Loucy (cell line): Measurements from ENCODE around the gene ITGA2.

Experiments
- H2AFZ ChIP-seq: fragments of 200-600 bp; sonication (generic); 2 replicates; pipeline ENCODE4 v1.6.0; 2016; ENCODE audit warnings: antibody characterized with exemption, mild to moderate bottlenecking, low read length, moderate library complexity
- H3F3A ChIP-seq: fragments of 200-600 bp; 2 replicates; pipeline ENCODE4 v1.6.0; 2016; ENCODE audit warnings: antibody characterized with exemption, low read depth, mild to moderate bottlenecking
- H3K27me3 ChIP-seq: fragments of 200-600 bp; sonication (generic); 2 replicates; pipeline ENCODE4 v1.6.1; 2014; ENCODE audit warnings: low read length, mild to moderate bottlenecking; ENCODE audit not compliant: insufficient read depth, poor library complexity, severe bottlenecking
- H3K36me3 ChIP-seq: fragments of 200-600 bp; sonication (generic); 2 replicates; pipeline ENCODE4 v1.6.1; 2016; ENCODE audit warnings: low read length; ENCODE audit not compliant: insufficient read depth
- H3K4me1 ChIP-seq: fragments of 200-600 bp; sonication (generic); 2 replicates; pipeline ENCODE4 v1.5.1; 2014; ENCODE audit warnings: low read length, mild to moderate bottlenecking; ENCODE audit not compliant: insufficient read depth, poor library complexity, severe bottlenecking
- H3K4me2 ChIP-seq: fragments of 200-600 bp; sonication (generic); 2 replicates; pipeline ENCODE4 v1.6.0; 2014; ENCODE audit warnings: antibody characterized with exemption, low read length, low read depth, mild to moderate bottlenecking; ENCODE audit not compliant: poor library complexity, severe bottlenecking
- H3K4me3 ChIP-seq: fragments of 200-600 bp; sonication (generic); 2 replicates; pipeline ENCODE4 v1.5.1; 2014; ENCODE audit warnings: low read length, mild to moderate bottlenecking, mixed read lengths; ENCODE audit not compliant: poor library complexity, severe bottlenecking
- H3K79me2 ChIP-seq: fragments of 200-600 bp; sonication (generic); 2 replicates; pipeline ENCODE4 v1.6.1; 2014; ENCODE audit warnings: low read length; ENCODE audit not compliant: insufficient read depth
- H3K9ac ChIP-seq: fragments of 200-600 bp; sonication (generic); 2 replicates; pipeline ENCODE4 v1.6.0; 2014; ENCODE audit warnings: mild to moderate bottlenecking, low read depth, low read length, moderate library complexity; ENCODE audit not compliant: poor library complexity, severe bottlenecking
- H3K9me2 ChIP-seq: fragments of 200-600 bp; sonication (generic); replicated peaks from 2 replicates; pipeline ENCODE4 v1.6.1; 2016; ENCODE audit warnings: low read depth, low read length, mixed read lengths
- H3K9me3 ChIP-seq: fragments of 200-600 bp; sonication (generic); 2 replicates; pipeline ENCODE4 v1.6.1; 2014; ENCODE audit warnings: mild to moderate bottlenecking, antibody characterized with exemption, low read length, low read depth; ENCODE audit not compliant: insufficient read depth
- H4K20me1 ChIP-seq: fragments of 200-600 bp; sonication (generic); 2 replicates; pipeline ENCODE4 v1.6.0; 2014; ENCODE audit warnings: antibody characterized with exemption, low read length, mild to moderate bottlenecking; ENCODE audit not compliant: insufficient read depth, poor library complexity, severe bottlenecking
- EZH2phosphoT487 ChIP-seq: fragments of 200-600 bp; IDR thresholded peaks from 2 replicates; pipeline ENCODE4 v1.6.1; 2018; ENCODE audit warnings: antibody characterized with exemption, mild to moderate bottlenecking, moderate library complexity, borderline replicate concordance
- TF ChIP-seq, protein P1 (sequence below): fragments of 200-600 bp; sonication (generic); conservative IDR thresholded peaks from 2 replicates; pipeline ENCODE4 v1.5.1; 2014; ENCODE audit warnings: mild to moderate bottlenecking, antibody characterized with exemption, low read length

The ITGA2 gene

DNA sequence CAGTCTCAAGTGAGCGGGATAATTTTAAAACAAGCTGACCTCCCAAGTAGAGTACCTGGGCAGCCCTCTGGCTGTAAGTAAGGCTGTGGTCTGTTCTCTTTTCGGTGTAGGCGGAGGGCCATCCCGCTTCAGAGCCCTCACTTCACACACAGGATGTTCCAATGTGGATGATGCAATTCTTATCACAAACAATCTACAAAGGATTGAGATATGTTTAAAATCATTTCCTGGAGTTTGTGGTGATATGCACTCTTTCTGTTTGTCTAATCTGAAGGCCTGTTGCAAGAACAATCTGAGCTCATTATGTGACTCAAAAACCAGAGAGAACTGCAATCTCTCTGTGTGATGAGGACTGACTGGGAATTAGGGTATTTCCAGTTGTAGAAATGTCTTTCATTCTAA, 42.5 kb downstream of the ITGA2 start:
- no peak for TF ChIP-seq EZH2phosphoT487
- TF ChIP-seq, protein P1, sequence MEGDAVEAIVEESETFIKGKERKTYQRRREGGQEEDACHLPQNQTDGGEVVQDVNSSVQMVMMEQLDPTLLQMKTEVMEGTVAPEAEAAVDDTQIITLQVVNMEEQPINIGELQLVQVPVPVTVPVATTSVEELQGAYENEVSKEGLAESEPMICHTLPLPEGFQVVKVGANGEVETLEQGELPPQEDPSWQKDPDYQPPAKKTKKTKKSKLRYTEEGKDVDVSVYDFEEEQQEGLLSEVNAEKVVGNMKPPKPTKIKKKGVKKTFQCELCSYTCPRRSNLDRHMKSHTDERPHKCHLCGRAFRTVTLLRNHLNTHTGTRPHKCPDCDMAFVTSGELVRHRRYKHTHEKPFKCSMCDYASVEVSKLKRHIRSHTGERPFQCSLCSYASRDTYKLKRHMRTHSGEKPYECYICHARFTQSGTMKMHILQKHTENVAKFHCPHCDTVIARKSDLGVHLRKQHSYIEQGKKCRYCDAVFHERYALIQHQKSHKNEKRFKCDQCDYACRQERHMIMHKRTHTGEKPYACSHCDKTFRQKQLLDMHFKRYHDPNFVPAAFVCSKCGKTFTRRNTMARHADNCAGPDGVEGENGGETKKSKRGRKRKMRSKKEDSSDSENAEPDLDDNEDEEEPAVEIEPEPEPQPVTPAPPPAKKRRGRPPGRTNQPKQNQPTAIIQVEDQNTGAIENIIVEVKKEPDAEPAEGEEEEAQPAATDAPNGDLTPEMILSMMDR, result no peak
- Histone ChIP-seq H2AFZ (no peak overlapping the region), H3K4me2 (no peak overlapping the region), H3K9ac (no peak overlapping the region), H3K4me3 (no peak overlapping the region), H3K36me3 (no peaks in the 10 kb centered on the region), H3K9me3 (no peaks in the 10 kb centered on the region), H3K79me2 (no peaks in the 10 kb centered on the region), H4K20me1 (no peaks in the 10 kb centered on the region), H3K27me3 (no peaks in the 10 kb centered on the region), H3F3A (no peaks in the 10 kb centered on the region), H3K4me1 (peaks cover 19% of the 10 kb centered on the region), H3K9me2 (no peaks in the 10 kb centered on the region)

DNA sequence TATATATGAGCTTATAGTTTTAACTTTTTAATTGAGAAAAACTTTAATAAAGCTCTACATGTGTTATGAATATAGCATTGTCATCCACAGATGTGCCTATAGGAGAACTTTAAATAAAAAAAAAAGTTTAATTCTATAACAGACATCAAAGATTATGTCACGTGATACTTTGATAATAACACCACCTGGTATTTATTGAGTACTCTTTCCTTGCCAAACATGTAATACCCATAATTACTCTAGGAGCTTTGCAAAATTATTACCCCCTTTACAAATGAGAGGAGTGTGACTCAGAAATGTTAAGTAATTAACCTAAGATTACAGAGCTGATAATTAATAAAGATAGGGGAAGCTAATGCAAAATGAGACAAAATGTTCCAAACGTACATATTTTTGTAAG, 43.0 kb downstream of the ITGA2 start:
- no peak overlapping the region for H3K9ac ChIP-seq
- H3K4me1 ChIP-seq, result peaks cover 24% of the 10 kb centered on the region
- TF ChIP-seq EZH2phosphoT487, result no peak
- TF ChIP-seq, protein P1, result no peak
- no peaks in the 10 kb centered on the region for H3K27me3 ChIP-seq
- H4K20me1 ChIP-seq, result no peaks in the 10 kb centered on the region
- H3K36me3 ChIP-seq, result no peaks in the 10 kb centered on the region
- no peak overlapping the region for H2AFZ ChIP-seq
- H3K9me3 ChIP-seq, result no peaks in the 10 kb centered on the region
- H3K9me2 ChIP-seq, result no peaks in the 10 kb centered on the region
- no peaks in the 10 kb centered on the region for H3K79me2 ChIP-seq
- no peak overlapping the region for H3K4me2 ChIP-seq
- no peak overlapping the region for H3K4me3 ChIP-seq
- H3F3A ChIP-seq, result no peaks in the 10 kb centered on the region

DNA sequence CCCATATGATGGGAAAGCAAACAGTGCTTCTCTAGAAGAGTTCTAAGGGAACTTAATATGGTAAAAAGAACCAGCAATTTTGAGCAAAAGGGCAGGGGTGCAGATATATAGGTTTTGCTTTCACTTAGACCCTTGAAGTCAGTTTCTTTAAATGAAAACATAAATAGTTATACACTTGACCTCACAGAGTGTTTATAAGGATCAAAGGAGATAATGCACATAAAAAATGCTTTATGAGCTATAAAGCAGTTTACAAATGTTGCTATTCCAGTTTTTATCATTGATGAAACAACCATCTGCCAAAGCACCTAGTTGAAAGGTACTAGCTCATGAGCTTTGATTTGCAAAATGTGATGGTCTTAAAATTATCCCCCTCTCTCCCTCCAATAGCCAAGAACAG, 45.7 kb downstream of the ITGA2 start:
- H4K20me1 ChIP-seq, result no peaks in the 10 kb centered on the region
- no peak overlapping the region for H2AFZ ChIP-seq
- H3K9me2 ChIP-seq, result no peaks in the 10 kb centered on the region
- no peaks in the 10 kb centered on the region for H3K27me3 ChIP-seq
- no peak overlapping the region for H3K4me3 ChIP-seq
- H3K9me3 ChIP-seq, result no peaks in the 10 kb centered on the region
- no peaks in the 10 kb centered on the region for H3F3A ChIP-seq
- no peak overlapping the region for H3K4me2 ChIP-seq
- no peaks in the 10 kb centered on the region for H3K36me3 ChIP-seq
- no peak overlapping the region for H3K9ac ChIP-seq
- no peaks in the 10 kb centered on the region for H3K79me2 ChIP-seq
- TF ChIP-seq, protein P1, result no peak
- no peak for TF ChIP-seq EZH2phosphoT487
- peaks cover 38% of the 10 kb centered on the region for H3K4me1 ChIP-seq
